Measurements from ENCODE around the gene LHFPL3. TPM values are rescaled to one million over a fixed set of nuclear protein-coding genes. Genes with fewer than 3 reads are reported as not detected.

Gene LHFPL3
- total and polyA plus RNA-seq, 2 experiments from 2014 or later = 0.24 TPM; not detected in 1

DNA sequence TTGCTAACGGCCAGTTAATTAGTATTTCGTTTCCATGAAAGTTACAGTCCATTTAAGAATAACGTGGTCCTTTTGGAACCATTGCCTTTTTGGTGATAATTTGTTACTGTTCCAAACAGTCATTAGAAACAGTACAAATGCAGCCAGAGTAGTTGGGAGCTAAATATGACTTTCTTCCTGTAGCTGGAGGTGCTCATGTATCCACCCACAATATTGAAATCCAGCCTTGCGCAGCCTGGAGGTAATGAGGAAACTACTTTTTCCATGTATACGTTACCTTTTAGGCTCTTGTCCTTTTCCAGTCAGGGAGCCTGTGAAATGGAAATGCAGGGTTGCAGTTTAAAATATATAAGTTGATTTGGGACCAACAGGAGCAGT is 43.6 kb downstream of the LHFPL3 start:
- ATAC-seq = no peak
- H3K79me2 ChIP-seq (replicated peaks; ENCODE audit: insufficient read depth) = no peaks in the 10 kb centered on the region
- H3K9me2 ChIP-seq (ENCODE audit: insufficient read depth) = no peaks in the 10 kb centered on the region
- TF ChIP-seq CREB1 (CRISPR knock-in tag; IDR thresholded peaks at IDR 0.05; ENCODE audit: low read depth) (no peak), POLR2AphosphoS5 (IDR thresholded peaks at IDR 0.05; ENCODE audit: low read depth) (no peak), EZH2phosphoT487 (IDR thresholded peaks at IDR 0.05; ENCODE audit: unreplicated experiment) (no peak), EZH2 (IDR thresholded peaks at IDR 0.05; ENCODE audit: low read depth, unreplicated experiment) (no peak), ZNF114 (CRISPR knock-in tag; IDR thresholded peaks at IDR 0.05) (no peak), ZNF331 (CRISPR knock-in tag; IDR thresholded peaks at IDR 0.05; ENCODE audit: low read depth) (no peak)
- TF ChIP-seq, protein P1, sequence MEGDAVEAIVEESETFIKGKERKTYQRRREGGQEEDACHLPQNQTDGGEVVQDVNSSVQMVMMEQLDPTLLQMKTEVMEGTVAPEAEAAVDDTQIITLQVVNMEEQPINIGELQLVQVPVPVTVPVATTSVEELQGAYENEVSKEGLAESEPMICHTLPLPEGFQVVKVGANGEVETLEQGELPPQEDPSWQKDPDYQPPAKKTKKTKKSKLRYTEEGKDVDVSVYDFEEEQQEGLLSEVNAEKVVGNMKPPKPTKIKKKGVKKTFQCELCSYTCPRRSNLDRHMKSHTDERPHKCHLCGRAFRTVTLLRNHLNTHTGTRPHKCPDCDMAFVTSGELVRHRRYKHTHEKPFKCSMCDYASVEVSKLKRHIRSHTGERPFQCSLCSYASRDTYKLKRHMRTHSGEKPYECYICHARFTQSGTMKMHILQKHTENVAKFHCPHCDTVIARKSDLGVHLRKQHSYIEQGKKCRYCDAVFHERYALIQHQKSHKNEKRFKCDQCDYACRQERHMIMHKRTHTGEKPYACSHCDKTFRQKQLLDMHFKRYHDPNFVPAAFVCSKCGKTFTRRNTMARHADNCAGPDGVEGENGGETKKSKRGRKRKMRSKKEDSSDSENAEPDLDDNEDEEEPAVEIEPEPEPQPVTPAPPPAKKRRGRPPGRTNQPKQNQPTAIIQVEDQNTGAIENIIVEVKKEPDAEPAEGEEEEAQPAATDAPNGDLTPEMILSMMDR (conservative IDR thresholded peaks at IDR 0.05; ENCODE audit: low read depth in 2 of 2) = no peak
- TF ChIP-seq, protein P2, sequence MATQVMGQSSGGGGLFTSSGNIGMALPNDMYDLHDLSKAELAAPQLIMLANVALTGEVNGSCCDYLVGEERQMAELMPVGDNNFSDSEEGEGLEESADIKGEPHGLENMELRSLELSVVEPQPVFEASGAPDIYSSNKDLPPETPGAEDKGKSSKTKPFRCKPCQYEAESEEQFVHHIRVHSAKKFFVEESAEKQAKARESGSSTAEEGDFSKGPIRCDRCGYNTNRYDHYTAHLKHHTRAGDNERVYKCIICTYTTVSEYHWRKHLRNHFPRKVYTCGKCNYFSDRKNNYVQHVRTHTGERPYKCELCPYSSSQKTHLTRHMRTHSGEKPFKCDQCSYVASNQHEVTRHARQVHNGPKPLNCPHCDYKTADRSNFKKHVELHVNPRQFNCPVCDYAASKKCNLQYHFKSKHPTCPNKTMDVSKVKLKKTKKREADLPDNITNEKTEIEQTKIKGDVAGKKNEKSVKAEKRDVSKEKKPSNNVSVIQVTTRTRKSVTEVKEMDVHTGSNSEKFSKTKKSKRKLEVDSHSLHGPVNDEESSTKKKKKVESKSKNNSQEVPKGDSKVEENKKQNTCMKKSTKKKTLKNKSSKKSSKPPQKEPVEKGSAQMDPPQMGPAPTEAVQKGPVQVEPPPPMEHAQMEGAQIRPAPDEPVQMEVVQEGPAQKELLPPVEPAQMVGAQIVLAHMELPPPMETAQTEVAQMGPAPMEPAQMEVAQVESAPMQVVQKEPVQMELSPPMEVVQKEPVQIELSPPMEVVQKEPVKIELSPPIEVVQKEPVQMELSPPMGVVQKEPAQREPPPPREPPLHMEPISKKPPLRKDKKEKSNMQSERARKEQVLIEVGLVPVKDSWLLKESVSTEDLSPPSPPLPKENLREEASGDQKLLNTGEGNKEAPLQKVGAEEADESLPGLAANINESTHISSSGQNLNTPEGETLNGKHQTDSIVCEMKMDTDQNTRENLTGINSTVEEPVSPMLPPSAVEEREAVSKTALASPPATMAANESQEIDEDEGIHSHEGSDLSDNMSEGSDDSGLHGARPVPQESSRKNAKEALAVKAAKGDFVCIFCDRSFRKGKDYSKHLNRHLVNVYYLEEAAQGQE (IDR thresholded peaks at IDR 0.05; ENCODE audit: unreplicated experiment) = no peak
- TF ChIP-seq, protein P3, sequence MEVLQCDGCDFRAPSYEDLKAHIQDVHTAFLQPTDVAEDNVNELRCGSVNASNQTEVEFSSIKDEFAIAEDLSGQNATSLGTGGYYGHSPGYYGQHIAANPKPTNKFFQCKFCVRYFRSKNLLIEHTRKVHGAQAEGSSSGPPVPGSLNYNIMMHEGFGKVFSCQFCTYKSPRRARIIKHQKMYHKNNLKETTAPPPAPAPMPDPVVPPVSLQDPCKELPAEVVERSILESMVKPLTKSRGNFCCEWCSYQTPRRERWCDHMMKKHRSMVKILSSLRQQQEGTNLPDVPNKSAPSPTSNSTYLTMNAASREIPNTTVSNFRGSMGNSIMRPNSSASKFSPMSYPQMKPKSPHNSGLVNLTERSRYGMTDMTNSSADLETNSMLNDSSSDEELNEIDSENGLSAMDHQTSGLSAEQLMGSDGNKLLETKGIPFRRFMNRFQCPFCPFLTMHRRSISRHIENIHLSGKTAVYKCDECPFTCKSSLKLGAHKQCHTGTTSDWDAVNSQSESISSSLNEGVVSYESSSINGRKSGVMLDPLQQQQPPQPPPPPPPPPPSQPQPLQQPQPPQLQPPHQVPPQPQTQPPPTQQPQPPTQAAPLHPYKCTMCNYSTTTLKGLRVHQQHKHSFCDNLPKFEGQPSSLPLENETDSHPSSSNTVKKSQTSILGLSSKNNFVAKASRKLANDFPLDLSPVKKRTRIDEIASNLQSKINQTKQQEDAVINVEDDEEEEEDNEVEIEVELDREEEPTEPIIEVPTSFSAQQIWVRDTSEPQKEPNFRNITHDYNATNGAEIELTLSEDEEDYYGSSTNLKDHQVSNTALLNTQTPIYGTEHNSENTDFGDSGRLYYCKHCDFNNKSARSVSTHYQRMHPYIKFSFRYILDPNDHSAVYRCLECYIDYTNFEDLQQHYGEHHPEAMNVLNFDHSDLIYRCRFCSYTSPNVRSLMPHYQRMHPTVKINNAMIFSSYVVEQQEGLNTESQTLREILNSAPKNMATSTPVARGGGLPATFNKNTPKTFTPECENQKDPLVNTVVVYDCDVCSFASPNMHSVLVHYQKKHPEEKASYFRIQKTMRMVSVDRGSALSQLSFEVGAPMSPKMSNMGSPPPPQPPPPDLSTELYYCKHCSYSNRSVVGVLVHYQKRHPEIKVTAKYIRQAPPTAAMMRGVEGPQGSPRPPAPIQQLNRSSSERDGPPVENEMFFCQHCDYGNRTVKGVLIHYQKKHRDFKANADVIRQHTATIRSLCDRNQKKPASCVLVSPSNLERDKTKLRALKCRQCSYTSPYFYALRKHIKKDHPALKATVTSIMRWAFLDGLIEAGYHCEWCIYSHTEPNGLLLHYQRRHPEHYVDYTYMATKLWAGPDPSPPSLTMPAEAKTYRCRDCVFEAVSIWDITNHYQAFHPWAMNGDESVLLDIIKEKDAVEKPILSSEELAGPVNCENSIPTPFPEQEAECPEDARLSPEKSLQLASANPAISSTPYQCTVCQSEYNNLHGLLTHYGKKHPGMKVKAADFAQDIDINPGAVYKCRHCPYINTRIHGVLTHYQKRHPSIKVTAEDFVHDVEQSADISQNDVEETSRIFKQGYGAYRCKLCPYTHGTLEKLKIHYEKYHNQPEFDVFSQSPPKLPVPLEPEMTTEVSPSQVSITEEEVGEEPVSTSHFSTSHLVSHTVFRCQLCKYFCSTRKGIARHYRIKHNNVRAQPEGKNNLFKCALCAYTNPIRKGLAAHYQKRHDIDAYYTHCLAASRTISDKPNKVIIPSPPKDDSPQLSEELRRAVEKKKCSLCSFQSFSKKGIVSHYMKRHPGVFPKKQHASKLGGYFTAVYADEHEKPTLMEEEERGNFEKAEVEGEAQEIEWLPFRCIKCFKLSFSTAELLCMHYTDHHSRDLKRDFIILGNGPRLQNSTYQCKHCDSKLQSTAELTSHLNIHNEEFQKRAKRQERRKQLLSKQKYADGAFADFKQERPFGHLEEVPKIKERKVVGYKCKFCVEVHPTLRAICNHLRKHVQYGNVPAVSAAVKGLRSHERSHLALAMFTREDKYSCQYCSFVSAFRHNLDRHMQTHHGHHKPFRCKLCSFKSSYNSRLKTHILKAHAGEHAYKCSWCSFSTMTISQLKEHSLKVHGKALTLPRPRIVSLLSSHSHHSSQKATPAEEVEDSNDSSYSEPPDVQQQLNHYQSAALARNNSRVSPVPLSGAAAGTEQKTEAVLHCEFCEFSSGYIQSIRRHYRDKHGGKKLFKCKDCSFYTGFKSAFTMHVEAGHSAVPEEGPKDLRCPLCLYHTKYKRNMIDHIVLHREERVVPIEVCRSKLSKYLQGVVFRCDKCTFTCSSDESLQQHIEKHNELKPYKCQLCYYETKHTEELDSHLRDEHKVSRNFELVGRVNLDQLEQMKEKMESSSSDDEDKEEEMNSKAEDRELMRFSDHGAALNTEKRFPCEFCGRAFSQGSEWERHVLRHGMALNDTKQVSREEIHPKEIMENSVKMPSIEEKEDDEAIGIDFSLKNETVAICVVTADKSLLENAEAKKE (CRISPR knock-in tag; IDR thresholded peaks at IDR 0.05) = no peak
- no peaks in the 10 kb centered on the region for H3K27me3 ChIP-seq (ENCODE audit: insufficient read depth)
- Mint-ChIP-seq H3K27me3 (ENCODE audit: insufficient read depth, low read depth, poor library complexity) (no peaks in the 10 kb centered on the region), H3K4me3 (no peak overlapping the region), H3K36me3 (ENCODE audit: low read depth) (no peaks in the 10 kb centered on the region), H3K27ac (no peak overlapping the region), H3K9me3 (no peaks in the 10 kb centered on the region), H3K4me1 (peaks cover 26% of the 10 kb centered on the region; the same call in 2 of the 3 replicates)
- H3F3A ChIP-seq (replicated peaks; ENCODE audit: low read depth) = no peaks in the 10 kb centered on the region
- DNase-seq (ENCODE audit: low spot score) = no peak
- no peaks in the 10 kb centered on the region for H3K36me3 ChIP-seq (ENCODE audit: insufficient read depth)
- H4K20me1 ChIP-seq (replicated peaks; ENCODE audit: insufficient read depth) = no peaks in the 10 kb centered on the region
- peaks cover 15% of the 10 kb centered on the region for H3K4me1 ChIP-seq (ENCODE audit: insufficient read depth)
- no peak overlapping the region for H3K4me3 ChIP-seq
- no peak overlapping the region for H2AFZ ChIP-seq
- H3K27ac ChIP-seq (ENCODE audit: low read depth) = no peak overlapping the region
- no peak overlapping the region for H3K4me2 ChIP-seq
